ENCODE results near the gene BCAS3.

The BCAS3 gene

DNA sequence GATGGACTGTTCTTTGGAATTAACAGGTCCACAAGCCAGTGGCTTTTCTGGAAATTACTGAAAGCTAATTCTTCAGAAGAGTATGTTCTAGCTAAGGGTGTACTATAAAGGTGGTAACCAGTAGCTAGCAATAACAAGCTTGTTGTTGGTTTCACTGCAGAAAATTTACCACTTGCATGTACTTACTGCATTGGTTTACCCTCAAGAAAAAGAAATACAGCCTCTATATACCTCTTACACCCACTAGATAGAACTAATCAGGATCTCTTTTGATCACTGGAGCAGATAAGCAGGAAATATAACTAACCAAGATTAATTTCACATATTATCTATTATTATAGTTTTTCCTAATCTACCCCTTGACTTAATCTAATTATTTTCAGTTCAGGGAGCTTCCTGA is 537.1 kb downstream of the BCAS3 start:
- no peak for DNase-seq
- TF ChIP-seq GATA1 (IDR thresholded peaks at IDR 0.05; ENCODE audit: low read depth, low read length) (no peak), POLR2A (IDR thresholded peaks at IDR 0.05; ENCODE audit: low read length) (no peak)

GRCh38 chr17:61216066-61216465 is 538.4 kb downstream of the BCAS3 start:
- no peak for TF ChIP-seq POLR2A (IDR thresholded peaks at IDR 0.05; ENCODE audit: low read length)
- TF ChIP-seq GATA1 (IDR thresholded peaks at IDR 0.05; ENCODE audit: low read depth, low read length), result no peak
- DNase-seq, result no peak

DNA sequence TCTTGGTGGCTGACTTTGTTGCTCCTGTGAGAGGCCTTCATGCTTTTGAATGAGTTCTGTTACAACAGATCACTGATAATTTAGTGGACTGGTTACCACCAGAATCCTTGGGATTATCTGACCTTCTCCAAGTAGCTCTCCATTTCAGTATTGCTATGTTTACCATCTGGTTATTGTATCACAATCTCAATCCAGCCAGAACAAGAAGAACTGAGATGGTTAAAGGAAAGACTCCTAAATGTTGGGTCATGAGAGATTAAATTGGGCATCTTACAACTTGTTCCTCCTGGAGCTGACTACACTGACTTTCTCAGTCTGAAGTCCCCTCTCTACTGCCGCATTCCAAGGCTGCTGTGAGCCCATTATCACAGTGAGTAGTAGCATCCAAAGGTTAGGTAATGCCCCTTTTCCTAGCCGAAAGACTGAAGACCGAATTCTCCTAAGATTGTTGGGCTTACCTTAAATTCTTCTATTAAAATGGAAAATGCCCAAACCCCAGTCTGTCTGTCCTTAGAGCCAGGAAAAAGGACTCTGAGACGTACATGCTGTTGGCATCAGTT is 540.3 kb downstream of the BCAS3 start:
- no peak for TF ChIP-seq GATA1 (IDR thresholded peaks at IDR 0.05; ENCODE audit: low read depth, low read length)
- no peak for TF ChIP-seq POLR2A (IDR thresholded peaks at IDR 0.05; ENCODE audit: low read length)
- no peak for DNase-seq

DNA sequence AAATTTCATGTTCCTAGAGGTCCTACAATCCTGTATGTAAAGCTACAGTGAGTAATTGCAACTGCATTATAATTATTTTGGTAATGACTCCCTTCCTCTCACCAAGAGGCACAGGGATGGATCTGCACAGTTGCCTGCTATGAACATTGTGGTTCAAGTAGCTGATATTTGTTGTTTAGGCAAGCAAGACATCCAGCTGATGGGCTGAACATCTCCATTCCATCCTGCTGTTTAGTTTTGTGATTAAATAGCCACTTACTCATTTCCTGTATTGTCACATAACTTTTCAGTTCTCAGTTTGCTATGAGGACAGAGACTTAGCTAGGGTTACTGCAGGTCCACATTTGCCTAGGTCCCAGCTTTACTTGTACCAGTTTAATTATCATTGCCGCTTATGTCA is 540.8 kb downstream of the BCAS3 start:
- no peak for DNase-seq
- no peak for TF ChIP-seq GATA1 (IDR thresholded peaks at IDR 0.05; ENCODE audit: low read depth, low read length)
- no peak for TF ChIP-seq POLR2A (IDR thresholded peaks at IDR 0.05; ENCODE audit: low read length)

- TF ChIP-seq GATA1 (IDR thresholded peaks at IDR 0.05; ENCODE audit: low read depth, low read length) (no peak), POLR2A (IDR thresholded peaks at IDR 0.05; ENCODE audit: low read length) (no peak)
- no peak for DNase-seq
Measured at GRCh38 chr17:61219460-61219859, 541.8 kb downstream of the BCAS3 start.

DNA sequence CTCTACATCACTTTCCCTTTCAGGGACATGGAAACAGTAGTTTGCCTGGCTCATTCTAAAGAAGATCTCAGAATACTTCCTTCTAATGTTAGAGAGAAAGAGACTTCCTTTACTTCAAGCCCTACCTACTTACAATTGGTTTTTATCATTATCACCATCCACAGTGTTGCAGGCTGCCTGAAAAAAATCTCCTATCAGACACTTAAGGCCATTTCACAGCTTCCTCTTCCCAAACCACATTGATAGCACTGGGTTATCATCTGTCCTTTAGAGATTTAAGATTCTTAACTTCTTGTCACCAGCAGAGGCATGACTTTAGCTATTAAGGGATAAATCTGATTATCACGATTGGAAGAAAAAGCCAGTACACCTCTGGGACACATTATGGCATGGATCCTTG is 543.5 kb downstream of the BCAS3 start:
- TF ChIP-seq GATA1 (IDR thresholded peaks at IDR 0.05; ENCODE audit: low read depth, low read length) (no peak), POLR2A (IDR thresholded peaks at IDR 0.05; ENCODE audit: low read length) (no peak)
- no peak for DNase-seq

DNA sequence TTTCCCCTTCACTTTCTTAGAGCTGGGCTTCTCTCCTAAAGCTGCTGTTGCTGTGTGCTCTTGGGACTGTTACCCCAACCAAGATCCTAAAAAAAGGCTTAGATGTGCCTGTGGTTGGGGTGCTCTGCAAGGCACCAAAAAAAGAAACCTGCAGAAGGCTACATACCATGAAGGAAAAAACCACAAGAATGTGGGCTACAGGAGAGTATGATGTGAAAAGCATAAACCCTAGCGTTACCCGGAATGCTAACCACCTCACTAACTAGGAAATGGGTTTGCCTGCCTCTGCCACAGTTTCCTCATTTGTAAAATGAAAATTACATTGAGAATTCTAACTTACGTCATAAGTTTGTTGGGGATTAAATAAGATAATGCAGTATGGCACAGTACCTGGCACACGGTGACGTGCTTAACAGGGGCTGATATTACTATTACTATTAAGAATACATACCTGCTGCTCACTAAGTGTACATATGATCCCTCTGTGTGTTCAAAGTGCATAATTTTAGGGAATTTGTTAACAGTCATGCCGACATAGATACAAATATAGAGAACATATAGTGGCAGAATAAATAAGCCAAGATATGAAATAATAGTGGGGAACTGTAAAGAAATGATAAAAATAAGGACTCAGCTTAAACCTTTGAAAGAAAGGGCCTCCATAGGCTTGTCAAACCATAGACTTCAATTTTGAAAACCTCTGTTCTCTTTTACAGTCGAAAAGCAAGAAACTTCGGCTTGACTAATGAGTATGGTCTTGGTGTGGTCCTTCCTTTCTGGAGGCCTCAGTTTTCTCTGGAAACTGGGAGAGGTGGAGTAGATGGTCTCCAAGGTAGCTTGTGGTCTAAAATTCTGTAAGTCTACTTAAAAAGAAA is 544.2 kb downstream of the BCAS3 start:
- no peak for DNase-seq
- TF ChIP-seq POLR2A (IDR thresholded peaks at IDR 0.05; ENCODE audit: low read length) (no peak), GATA1 (IDR thresholded peaks at IDR 0.05; ENCODE audit: low read depth, low read length) (no peak)

- DNase-seq, result no peak
- TF ChIP-seq GATA1 (IDR thresholded peaks at IDR 0.05; ENCODE audit: low read depth, low read length) (no peak), POLR2A (IDR thresholded peaks at IDR 0.05; ENCODE audit: low read length) (no peak)
Measured at GRCh38 chr17:61223725-61224124, 546.1 kb downstream of the BCAS3 start.

DNA sequence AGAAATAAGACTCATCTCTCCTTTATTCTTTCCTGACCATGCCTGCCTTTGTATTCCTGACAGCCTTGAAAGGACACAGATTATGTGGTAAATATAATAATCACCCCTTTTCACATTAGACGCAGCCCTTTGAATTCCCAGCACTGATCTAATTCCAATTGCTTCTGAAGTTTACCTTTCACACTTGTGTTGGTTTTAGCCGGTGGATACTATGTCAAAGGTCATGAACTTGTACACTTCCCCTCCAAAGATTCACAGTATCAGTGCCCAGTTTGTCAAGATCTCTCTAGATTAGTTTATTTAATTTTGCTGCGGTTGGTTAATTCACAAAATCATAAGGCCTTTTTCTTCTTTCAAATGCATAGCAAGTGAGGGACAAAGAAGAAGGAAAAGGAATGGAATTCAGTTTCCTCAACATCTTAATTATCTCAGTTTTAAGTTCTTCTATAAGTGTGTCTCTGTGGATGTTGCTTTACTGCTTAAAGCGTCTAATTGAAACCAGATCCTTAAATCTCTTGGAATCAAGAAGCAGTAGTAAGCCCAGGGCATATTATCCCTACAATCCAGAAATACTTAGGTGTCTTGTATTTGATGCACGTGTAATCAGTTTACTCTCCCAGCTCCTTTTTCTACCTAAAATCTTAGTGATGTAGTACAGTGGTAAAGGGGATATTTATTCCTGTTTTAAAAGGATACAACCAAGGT is 547.7 kb downstream of the BCAS3 start:
- TF ChIP-seq POLR2A (IDR thresholded peaks at IDR 0.05; ENCODE audit: low read length) (no peak), GATA1 (IDR thresholded peaks at IDR 0.05; ENCODE audit: low read depth, low read length) (no peak)
- DNase-seq, result no peak

GRCh38 chr17:61227866-61228265 is 550.2 kb downstream of the BCAS3 start:
- TF ChIP-seq POLR2A (IDR thresholded peaks at IDR 0.05; ENCODE audit: low read length), result no peak
- TF ChIP-seq GATA1 (IDR thresholded peaks at IDR 0.05; ENCODE audit: low read depth, low read length), result no peak
- no peak for DNase-seq

GRCh38 chr17:61230461-61230860 is 552.8 kb downstream of the BCAS3 start:
- TF ChIP-seq GATA1 (IDR thresholded peaks at IDR 0.05; ENCODE audit: low read depth, low read length), result no peak
- no peak for TF ChIP-seq POLR2A (IDR thresholded peaks at IDR 0.05; ENCODE audit: low read length)
- no peak for DNase-seq

GRCh38 chr17:61230972-61231820 is 553.5 kb downstream of the BCAS3 start:
- no peak for TF ChIP-seq GATA1 (IDR thresholded peaks at IDR 0.05; ENCODE audit: low read depth, low read length)

GRCh38 chr17:61232871-61233270 is 555.2 kb downstream of the BCAS3 start:
- DNase-seq, result no peak
- TF ChIP-seq GATA1 (IDR thresholded peaks at IDR 0.05; ENCODE audit: low read depth, low read length) (no peak), POLR2A (IDR thresholded peaks at IDR 0.05; ENCODE audit: low read length) (no peak)

More at GRCh38 chr17:61230972-61231820, 553.5 kb downstream of the BCAS3 start:
- DNase-seq, result no peak

All from erythroblast (primary cell).